ENCODE results near the gene KRTAP19-2.

GRCh38 chr21:30448514-30448913 is 38.7 kb downstream of the KRTAP19-2 start:
- TF ChIP-seq CTCF (IDR thresholded peaks at IDR 0.05) (no peak), E2F1 (CRISPR knock-in tag; IDR thresholded peaks at IDR 0.05) (no peak), E2F5 (CRISPR knock-in tag; IDR thresholded peaks at IDR 0.05) (no peak), TEAD4 (CRISPR knock-in tag; IDR thresholded peaks at IDR 0.05) (no peak), NR3C1 (CRISPR knock-in tag; conservative IDR thresholded peaks at IDR 0.05; ENCODE audit: low read depth) (no peak), E2F4 (CRISPR knock-in tag; IDR thresholded peaks at IDR 0.05; ENCODE audit: borderline replicate concordance, low read depth) (no peak), ZNF416 (CRISPR knock-in tag; IDR thresholded peaks at IDR 0.05) (no peak), TCF7 (CRISPR knock-in tag; IDR thresholded peaks at IDR 0.05; ENCODE audit: low read depth) (no peak), NFE2L1 (CRISPR knock-in tag; IDR thresholded peaks at IDR 0.05) (no peak), SP1 (CRISPR knock-in tag; conservative IDR thresholded peaks at IDR 0.05) (no peak), FOXK1 (CRISPR knock-in tag; IDR thresholded peaks at IDR 0.05) (no peak), USF2 (CRISPR knock-in tag; IDR thresholded peaks at IDR 0.05) (no peak), NR2C2 (CRISPR knock-in tag; IDR thresholded peaks at IDR 0.05) (no peak), HMGXB4 (CRISPR knock-in tag; IDR thresholded peaks at IDR 0.05) (no peak)
